ENCODE measurements around the gene YBX3.

GRCh38 chr12:10736463-10736862 is 13.3 kb upstream of the YBX3 start:
- TF ChIP-seq, protein P1, sequence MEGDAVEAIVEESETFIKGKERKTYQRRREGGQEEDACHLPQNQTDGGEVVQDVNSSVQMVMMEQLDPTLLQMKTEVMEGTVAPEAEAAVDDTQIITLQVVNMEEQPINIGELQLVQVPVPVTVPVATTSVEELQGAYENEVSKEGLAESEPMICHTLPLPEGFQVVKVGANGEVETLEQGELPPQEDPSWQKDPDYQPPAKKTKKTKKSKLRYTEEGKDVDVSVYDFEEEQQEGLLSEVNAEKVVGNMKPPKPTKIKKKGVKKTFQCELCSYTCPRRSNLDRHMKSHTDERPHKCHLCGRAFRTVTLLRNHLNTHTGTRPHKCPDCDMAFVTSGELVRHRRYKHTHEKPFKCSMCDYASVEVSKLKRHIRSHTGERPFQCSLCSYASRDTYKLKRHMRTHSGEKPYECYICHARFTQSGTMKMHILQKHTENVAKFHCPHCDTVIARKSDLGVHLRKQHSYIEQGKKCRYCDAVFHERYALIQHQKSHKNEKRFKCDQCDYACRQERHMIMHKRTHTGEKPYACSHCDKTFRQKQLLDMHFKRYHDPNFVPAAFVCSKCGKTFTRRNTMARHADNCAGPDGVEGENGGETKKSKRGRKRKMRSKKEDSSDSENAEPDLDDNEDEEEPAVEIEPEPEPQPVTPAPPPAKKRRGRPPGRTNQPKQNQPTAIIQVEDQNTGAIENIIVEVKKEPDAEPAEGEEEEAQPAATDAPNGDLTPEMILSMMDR (conservative IDR thresholded peaks at IDR 0.05; ENCODE audit: low read depth, low read length), result no peak
- TF ChIP-seq, protein P2, sequence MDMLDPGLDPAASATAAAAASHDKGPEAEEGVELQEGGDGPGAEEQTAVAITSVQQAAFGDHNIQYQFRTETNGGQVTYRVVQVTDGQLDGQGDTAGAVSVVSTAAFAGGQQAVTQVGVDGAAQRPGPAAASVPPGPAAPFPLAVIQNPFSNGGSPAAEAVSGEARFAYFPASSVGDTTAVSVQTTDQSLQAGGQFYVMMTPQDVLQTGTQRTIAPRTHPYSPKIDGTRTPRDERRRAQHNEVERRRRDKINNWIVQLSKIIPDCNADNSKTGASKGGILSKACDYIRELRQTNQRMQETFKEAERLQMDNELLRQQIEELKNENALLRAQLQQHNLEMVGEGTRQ (IDR thresholded peaks at IDR 0.05; ENCODE audit: low read depth, low read length), result no peak
- TF ChIP-seq POLR2A (IDR thresholded peaks at IDR 0.05; ENCODE audit: low read depth, low read length) (no peak), MXI1 (IDR thresholded peaks at IDR 0.05; ENCODE audit: borderline replicate concordance, low read depth, low read length) (no peak), ELK1 (IDR thresholded peaks at IDR 0.05; ENCODE audit: borderline replicate concordance, low read depth, low read length) (no peak), SMC3 (IDR thresholded peaks at IDR 0.05; ENCODE audit: low read depth, low read length) (no peak)

Measured in IMR-90 (cell line).